AG04449 (cell line): ENCODE data around the gene SMPD3.

Source experiments
- CTCF ChIA-PET: fragments of 350-600 bp; formaldehyde crosslinking; extraction: SDS; loops from one replicate; lab custom pipeline; 2021; ENCODE audit warnings: antibody characterized with exemption; lab: Yijun Ruan, JAX
- POLR2A ChIA-PET: fragments of 400-600, 350-600 bp; formaldehyde crosslinking; extraction: SDS; loops from one replicate; lab custom pipeline; 2020; ENCODE audit warnings: antibody characterized with exemption, inconsistent platforms; lab: Yijun Ruan, JAX
- DNase-seq: peaks from one replicate; pipeline ENCODE4 v3.0.0-alpha.2; 2010; ENCODE audit warnings: low read depth, low spot score
- H3K4me3 ChIP-seq: 2 replicates; pipeline ENCODE4 v1.5.1; 2011; ENCODE audit warnings: low read depth, mild to moderate bottlenecking, control low read depth, low read length
- CTCF ChIP-seq: IDR thresholded peaks from one replicate; pipeline ENCODE4 v1.5.1; 2011; ENCODE audit warnings: mild to moderate bottlenecking, moderate library complexity, low read length, control low read depth, inconsistent platforms; ENCODE audit not compliant: insufficient read depth; ENCODE audit errors: missing control alignments

SMPD3 gene

GRCh38 chr16:68345958-68346635 lies 102.2 kb downstream of the SMPD3 start:
- DNase-seq, result no peak
- no peak for TF ChIP-seq CTCF
- no peak overlapping the region for H3K4me3 ChIP-seq
- ChIA-PET POLR2A (no interaction called here), CTCF (interaction anchor here (2.1 kb wide), 1 partner anchor 17 kb away, joined by 8 read pairs; no protein-coding TSS in a partner anchor)

GRCh38 chr16:68345351-68345810 lies 102.9 kb downstream of the SMPD3 start:
- CTCF ChIA-PET, result interaction anchor here (2.1 kb wide), 1 partner anchor 16 kb away, joined by 8 read pairs; no protein-coding TSS in a partner anchor
- TF ChIP-seq CTCF, result no peak
- DNase-seq, result no peak
- no peak overlapping the region for H3K4me3 ChIP-seq
- POLR2A ChIA-PET, result no interaction called here

GRCh38 chr16:68344252-68344651 lies 104.1 kb downstream of the SMPD3 start:
- POLR2A ChIA-PET, result no interaction called here
- DNase-seq, result no peak
- no peak overlapping the region for H3K4me3 ChIP-seq
- TF ChIP-seq CTCF, result no peak
- CTCF ChIA-PET, result interaction anchor here (1.0 to 2.1 kb wide), 3 partner anchors 12 to 67 kb away, joined by 3 to 8 read pairs (median 4); no protein-coding TSS in a partner anchor

- ChIA-PET POLR2A (no interaction called here), CTCF (interaction anchor here (0.7 to 1.4 kb wide), 3 partner anchors 13 to 81 kb away, joined by 3 to 5 read pairs (median 3); no protein-coding TSS in a partner anchor)
- no peak for TF ChIP-seq CTCF
- DNase-seq, result no peak
- H3K4me3 ChIP-seq, result no peak overlapping the region
Observed at GRCh38 chr16:68343137-68343536, 105.2 kb downstream of the SMPD3 start.

GRCh38 chr16:68342620-68343019 lies 105.7 kb downstream of the SMPD3 start:
- TF ChIP-seq CTCF, result no peak
- POLR2A ChIA-PET, result no interaction called here
- no peak overlapping the region for H3K4me3 ChIP-seq
- DNase-seq, result no peak
- CTCF ChIA-PET, result interaction anchor here (0.7 to 1.4 kb wide), 3 partner anchors 13 to 81 kb away, joined by 3 to 5 read pairs (median 3); no protein-coding TSS in a partner anchor

GRCh38 chr16:68339214-68339613 lies 109.1 kb downstream of the SMPD3 start:
- CTCF ChIA-PET, result interaction anchor here (0.7 to 2.9 kb wide), 5 partner anchors 10 to 99 kb away, joined by 3 to 17 read pairs (median 4); partner anchors contain the start of gene SLC7A6

More at GRCh38 chr16:68339214-68339613, 109.1 kb downstream of the SMPD3 start:
- no peak for TF ChIP-seq CTCF
- no peak for DNase-seq
- H3K4me3 ChIP-seq, result no peak overlapping the region
- POLR2A ChIA-PET, result no interaction called here
